ENCODE results near the gene ARHGEF28.

DNA sequence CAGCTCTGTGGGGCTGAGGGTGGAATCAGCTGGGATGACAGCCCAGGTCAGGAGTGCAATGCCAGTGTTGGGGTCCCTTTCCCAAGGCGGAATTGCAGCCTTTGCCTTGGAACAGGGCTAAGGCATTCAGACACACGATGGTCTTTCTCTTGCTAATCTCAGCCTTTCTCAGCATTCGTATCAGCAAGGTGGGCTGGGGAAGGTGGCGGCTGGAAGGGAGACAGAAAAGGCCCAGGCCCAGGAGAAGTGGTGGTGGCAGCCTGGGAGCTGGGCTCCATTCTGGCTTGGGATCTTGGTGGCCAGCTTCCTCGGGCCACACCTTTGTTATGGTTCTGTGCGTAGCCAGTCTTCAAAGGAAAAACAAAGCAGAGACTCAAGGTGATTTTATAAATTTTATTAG lies 1.1 kb upstream of the ARHGEF28 start:
- no peak for TF ChIP-seq FOSL1 (tag; conservative IDR thresholded peaks at IDR 0.05)
- no peak for TF ChIP-seq KLF6 (CRISPR knock-in tag; IDR thresholded peaks at IDR 0.05; ENCODE audit: borderline replicate concordance)
- TF ChIP-seq, protein P1, sequence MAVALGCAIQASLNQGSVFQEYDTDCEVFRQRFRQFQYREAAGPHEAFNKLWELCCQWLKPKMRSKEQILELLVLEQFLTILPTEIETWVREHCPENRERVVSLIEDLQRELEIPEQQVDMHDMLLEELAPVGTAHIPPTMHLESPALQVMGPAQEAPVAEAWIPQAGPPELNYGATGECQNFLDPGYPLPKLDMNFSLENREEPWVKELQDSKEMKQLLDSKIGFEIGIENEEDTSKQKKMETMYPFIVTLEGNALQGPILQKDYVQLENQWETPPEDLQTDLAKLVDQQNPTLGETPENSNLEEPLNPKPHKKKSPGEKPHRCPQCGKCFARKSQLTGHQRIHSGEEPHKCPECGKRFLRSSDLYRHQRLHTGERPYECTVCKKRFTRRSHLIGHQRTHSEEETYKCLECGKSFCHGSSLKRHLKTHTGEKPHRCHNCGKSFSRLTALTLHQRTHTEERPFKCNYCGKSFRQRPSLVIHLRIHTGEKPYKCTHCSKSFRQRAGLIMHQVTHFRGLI (CRISPR knock-in tag; IDR thresholded peaks at IDR 0.05): no peak
- no peak for TF ChIP-seq TCF3 (CRISPR knock-in tag; IDR thresholded peaks at IDR 0.05)
- TF ChIP-seq JUND (IDR thresholded peaks at IDR 0.05; ENCODE audit: borderline replicate concordance, low read depth, low read length): no peak
- no peak for TF ChIP-seq JUND (tag; IDR thresholded peaks at IDR 0.05; ENCODE audit: borderline replicate concordance, low read depth, low read length)
- TF ChIP-seq RBBP5 (IDR thresholded peaks at IDR 0.05; ENCODE audit: borderline replicate concordance, insufficient read depth, low read length, poor library complexity, severe bottlenecking): no peak
- no peak for TF ChIP-seq KLF16 (IDR thresholded peaks at IDR 0.05)
